ENCODE measurements around the gene PTH2. TPM values are rescaled to one million over a fixed set of nuclear protein-coding genes. Genes with fewer than 3 reads are reported as not detected.

PTH2 gene
- total and polyA plus RNA-seq, 10 donors, result not detected

- TF ChIP-seq, protein P1, sequence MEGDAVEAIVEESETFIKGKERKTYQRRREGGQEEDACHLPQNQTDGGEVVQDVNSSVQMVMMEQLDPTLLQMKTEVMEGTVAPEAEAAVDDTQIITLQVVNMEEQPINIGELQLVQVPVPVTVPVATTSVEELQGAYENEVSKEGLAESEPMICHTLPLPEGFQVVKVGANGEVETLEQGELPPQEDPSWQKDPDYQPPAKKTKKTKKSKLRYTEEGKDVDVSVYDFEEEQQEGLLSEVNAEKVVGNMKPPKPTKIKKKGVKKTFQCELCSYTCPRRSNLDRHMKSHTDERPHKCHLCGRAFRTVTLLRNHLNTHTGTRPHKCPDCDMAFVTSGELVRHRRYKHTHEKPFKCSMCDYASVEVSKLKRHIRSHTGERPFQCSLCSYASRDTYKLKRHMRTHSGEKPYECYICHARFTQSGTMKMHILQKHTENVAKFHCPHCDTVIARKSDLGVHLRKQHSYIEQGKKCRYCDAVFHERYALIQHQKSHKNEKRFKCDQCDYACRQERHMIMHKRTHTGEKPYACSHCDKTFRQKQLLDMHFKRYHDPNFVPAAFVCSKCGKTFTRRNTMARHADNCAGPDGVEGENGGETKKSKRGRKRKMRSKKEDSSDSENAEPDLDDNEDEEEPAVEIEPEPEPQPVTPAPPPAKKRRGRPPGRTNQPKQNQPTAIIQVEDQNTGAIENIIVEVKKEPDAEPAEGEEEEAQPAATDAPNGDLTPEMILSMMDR (IDR thresholded peaks at IDR 0.05 in 8 of 11, conservative IDR thresholded peaks at IDR 0.05 in 3 of 11), result peak in 5 of 11 experiments; percentile 31 to 54 (median 46)
- TF ChIP-seq POLR2A (IDR thresholded peaks at IDR 0.05), result no peak
- peak in 1 of 3 donors; percentile 33 for TF ChIP-seq POLR2AphosphoS5 (IDR thresholded peaks at IDR 0.05)
- Histone ChIP-seq H3K9me3 (no peaks in the 10 kb centered on the region), H3K27ac (no peak overlapping the region), H3K36me3 (no peaks in the 10 kb centered on the region), H3K4me1 (peaks cover 20 to 53% (median 37%) of the 10 kb centered on the region in 6 donors), H3K27me3 (replicated peaks in 1 of 7) (peaks cover 5 to 98% (median 77%) of the 10 kb centered on the region in 7 donors), H3K4me3 (peak overlapping the region in 7 of 8 donors; percentile 6 to 63 (median 18))
- DNase-seq, result no peak
- WGBS, 5 donors, result 2 to 6% (median 3%) methylated on average over 47 to 58 of the region's 58 CpGs
- intact Hi-C loops (cut with DNase I; ENCODE audit: low total_unique reads), result no loop called here
Observed at GRCh38 chr19:49422407-49423070, 702 bp downstream of the PTH2 start.

DNA sequence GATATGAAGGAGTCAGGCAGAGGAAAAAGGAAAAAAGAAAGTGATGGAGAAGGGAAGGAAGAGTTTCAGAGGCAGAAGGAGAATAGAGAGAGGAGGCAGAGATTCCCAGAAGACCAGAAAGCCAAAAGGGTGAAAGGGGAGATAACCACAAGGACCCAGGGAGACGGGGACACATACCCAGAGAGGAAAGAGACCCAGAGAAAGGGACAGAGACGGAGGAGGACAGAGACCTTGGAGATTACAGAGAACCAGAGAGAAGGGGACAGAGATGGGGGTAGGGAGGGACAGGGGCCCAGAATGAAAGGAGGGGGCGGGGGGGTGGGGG lies 1.4 kb downstream of the PTH2 start:
- Histone ChIP-seq H3K4me1 (peaks cover 20 to 51% (median 37%) of the 10 kb centered on the region in 6 donors), H3K27me3 (replicated peaks in 1 of 7) (peaks cover 5 to 98% (median 70%) of the 10 kb centered on the region in 7 donors), H3K36me3 (no peaks in the 10 kb centered on the region), H3K27ac (no peak overlapping the region), H3K4me3 (no peak overlapping the region), H3K9me3 (no peaks in the 10 kb centered on the region)
- whole genome bisulfite sequencing, 5 donors, result 22 to 32% (median 27%) methylated on average over 3 of the region's 3 CpGs
- intact Hi-C loops (cut with DNase I; ENCODE audit: low total_unique reads), result no loop called here
- TF ChIP-seq POLR2A (IDR thresholded peaks at IDR 0.05) (no peak), POLR2AphosphoS5 (IDR thresholded peaks at IDR 0.05) (no peak)
- TF ChIP-seq, protein P1 (IDR thresholded peaks at IDR 0.05 in 8 of 11, conservative IDR thresholded peaks at IDR 0.05 in 3 of 11), result no peak
- no peak for DNase-seq

DNA sequence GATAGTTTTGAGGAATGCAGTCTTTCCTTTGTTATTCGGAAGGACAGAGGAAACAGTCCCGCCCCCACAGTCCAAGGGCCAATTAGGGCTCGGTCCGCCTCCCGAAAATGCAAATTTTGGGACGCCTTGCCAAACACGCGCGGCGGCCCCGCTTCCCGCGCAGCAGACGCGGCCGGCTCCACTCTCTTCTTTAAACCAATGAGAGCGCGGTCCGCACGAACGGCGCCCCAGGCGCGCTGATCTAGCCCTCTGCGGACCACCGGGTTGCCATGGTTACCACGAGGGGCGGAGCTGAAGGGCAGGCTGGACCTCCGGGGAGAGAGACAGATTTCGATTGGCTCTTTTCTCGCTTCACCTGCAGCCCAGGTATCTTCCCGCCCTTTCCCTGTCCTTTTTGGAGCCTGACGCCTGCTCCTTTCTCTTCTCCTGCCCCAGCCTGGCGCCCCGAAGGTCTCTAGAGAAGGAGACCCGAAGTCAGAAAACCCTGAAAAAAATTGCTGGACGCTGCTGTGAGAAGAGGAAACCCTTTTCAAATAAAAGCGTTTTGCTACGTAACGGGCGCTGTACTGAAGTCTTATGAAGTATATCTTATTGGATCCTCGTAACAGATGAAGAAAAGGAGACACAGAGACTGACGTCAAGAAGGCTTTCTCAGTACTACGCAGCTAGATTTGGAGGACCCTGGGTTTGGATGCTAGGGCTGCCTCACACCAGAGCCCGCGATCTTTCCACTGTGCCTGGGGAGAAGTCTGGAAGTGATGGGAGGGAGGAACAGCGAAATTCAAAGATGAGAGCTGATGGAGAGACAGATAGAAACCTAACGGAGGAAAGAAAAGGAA lies 2.0 kb downstream of the PTH2 start:
- DNase-seq, result no peak
- intact Hi-C loops (cut with DNase I; ENCODE audit: low total_unique reads), result no loop called here
- TF ChIP-seq POLR2AphosphoS5 (IDR thresholded peaks at IDR 0.05) (peak in 2 of 3 donors; percentile 36 to 70), POLR2A (IDR thresholded peaks at IDR 0.05) (no peak)
- TF ChIP-seq, protein P1 (IDR thresholded peaks at IDR 0.05 in 8 of 11, conservative IDR thresholded peaks at IDR 0.05 in 3 of 11), result no peak
- Histone ChIP-seq H3K4me3 (peak overlapping the region in 3 of 8 donors; percentile 6 to 59 (median 19)), H3K4me1 (peaks cover 20 to 46% (median 37%) of the 10 kb centered on the region in 6 donors), H3K36me3 (no peaks in the 10 kb centered on the region), H3K27ac (no peak overlapping the region), H3K27me3 (replicated peaks in 1 of 7) (peaks cover 5 to 98% (median 65%) of the 10 kb centered on the region in 7 donors), H3K9me3 (no peaks in the 10 kb centered on the region)
- WGBS, 5 donors, result 7 to 11% (median 8%) methylated on average over 47 to 48 of the region's 48 CpGs

GRCh38 chr19:49420227-49420626 lies 3.0 kb downstream of the PTH2 start:
- DNase-seq, result no peak
- Histone ChIP-seq H3K27ac (no peak overlapping the region), H3K4me3 (no peak overlapping the region), H3K27me3 (replicated peaks in 1 of 7) (peaks cover 5 to 90% (median 54%) of the 10 kb centered on the region in 7 donors), H3K36me3 (no peaks in the 10 kb centered on the region), H3K9me3 (no peaks in the 10 kb centered on the region), H3K4me1 (peaks cover 20 to 41% (median 36%) of the 10 kb centered on the region in 6 donors)
- TF ChIP-seq, protein P1 (IDR thresholded peaks at IDR 0.05 in 8 of 11, conservative IDR thresholded peaks at IDR 0.05 in 3 of 11), result no peak
- TF ChIP-seq POLR2AphosphoS5 (IDR thresholded peaks at IDR 0.05), result no peak
- no peak for TF ChIP-seq POLR2A (IDR thresholded peaks at IDR 0.05)
- intact Hi-C loops (cut with DNase I; ENCODE audit: low total_unique reads), result no loop called here
- WGBS, 5 donors, result 86 to 95% (median 88%) methylated on average over 2 of the region's 2 CpGs
